Type B pancreatic cell (in vitro differentiated cells): ENCODE measurements around the gene NIPSNAP3A. TPM values are rescaled to one million over a fixed set of nuclear protein-coding genes. Genes with fewer than 3 reads are reported as not detected.
A peak's percentile ranks its signal among the peaks of the same experiment; 100 is the strongest.

Experiments used
- DNase-seq: peaks from one replicate; pipeline ENCODE4 v3.0.0; 2021; ENCODE audit warnings: mixed read lengths; ENCODE audit not compliant: unreplicated experiment; ENCODE audit errors: extremely low spot score
- H3K27ac Mint-ChIP-seq: 2 replicates; pipeline ENCODE4 v1.8.0; 2021; ENCODE audit warnings: mild to moderate bottlenecking, mixed read lengths
- H3K27me3 Mint-ChIP-seq: 2 replicates; pipeline ENCODE4 v1.8.0; 2021; ENCODE audit warnings: mixed read lengths
- H3K36me3 Mint-ChIP-seq: 2 replicates; pipeline ENCODE4 v1.8.0; 2021; ENCODE audit warnings: mixed read lengths
- H3K4me1 Mint-ChIP-seq: one replicate; pipeline ENCODE4 v1.8.0; 2021; ENCODE audit warnings: mixed read lengths; ENCODE audit not compliant: unreplicated experiment
- H3K4me3 Mint-ChIP-seq: 2 replicates; pipeline ENCODE4 v1.8.0; 2021; ENCODE audit warnings: mild to moderate bottlenecking, mixed read lengths
- H3K9me3 Mint-ChIP-seq: 2 replicates; pipeline ENCODE4 v1.8.0; 2021; ENCODE audit warnings: mixed read lengths
- total RNA-seq: library from RNA; stranded (reverse); gene quantifications from 2 replicates; pipeline ENCODE4 v1.2.1, GENCODE V29; 2021; ENCODE audit warnings: low replicate concordance
- TF ChIP-seq, protein P1 (sequence below): fragments of 200-600 bp; sonication (generic); conservative IDR thresholded peaks from 2 replicates; pipeline ENCODE4 v1.5.0; 2021; ENCODE audit warnings: antibody characterized with exemption, mild to moderate bottlenecking

Gene NIPSNAP3A
- total RNA-seq, 1 donor from 2014 or later = 17.1 TPM

DNA sequence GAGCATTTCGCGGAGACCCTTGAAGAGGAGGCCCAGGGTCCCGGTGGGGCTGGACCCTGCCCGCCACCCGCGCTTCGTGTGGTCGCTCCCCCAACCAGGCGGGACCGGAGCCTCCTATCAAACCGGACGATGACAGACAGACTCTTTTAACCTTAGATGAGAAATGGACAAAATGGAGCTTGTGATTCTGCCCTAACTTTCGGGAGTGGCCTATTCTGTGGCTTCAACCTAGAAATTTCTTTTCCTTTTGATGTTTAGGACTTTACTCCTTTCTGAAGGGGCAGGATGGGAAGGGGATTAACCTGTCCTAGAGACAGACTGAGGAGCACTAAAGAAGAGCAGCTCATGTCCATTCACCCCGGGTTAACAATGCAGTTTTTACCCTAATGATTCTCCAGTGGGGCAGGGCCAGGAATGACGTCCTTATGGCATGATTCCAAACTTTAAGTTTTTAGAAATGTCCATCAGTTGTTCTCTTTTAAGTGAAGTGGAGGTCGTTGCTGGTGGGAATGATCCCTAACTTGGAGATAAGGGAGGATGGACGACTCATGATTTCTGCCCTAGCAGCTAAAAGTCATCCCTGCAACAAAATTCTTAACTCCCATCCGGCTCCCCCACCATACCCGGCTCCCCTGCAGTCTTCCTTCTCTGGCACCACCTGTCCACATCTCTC is 1.0 kb downstream of the NIPSNAP3A start:
- TF ChIP-seq, protein P1, sequence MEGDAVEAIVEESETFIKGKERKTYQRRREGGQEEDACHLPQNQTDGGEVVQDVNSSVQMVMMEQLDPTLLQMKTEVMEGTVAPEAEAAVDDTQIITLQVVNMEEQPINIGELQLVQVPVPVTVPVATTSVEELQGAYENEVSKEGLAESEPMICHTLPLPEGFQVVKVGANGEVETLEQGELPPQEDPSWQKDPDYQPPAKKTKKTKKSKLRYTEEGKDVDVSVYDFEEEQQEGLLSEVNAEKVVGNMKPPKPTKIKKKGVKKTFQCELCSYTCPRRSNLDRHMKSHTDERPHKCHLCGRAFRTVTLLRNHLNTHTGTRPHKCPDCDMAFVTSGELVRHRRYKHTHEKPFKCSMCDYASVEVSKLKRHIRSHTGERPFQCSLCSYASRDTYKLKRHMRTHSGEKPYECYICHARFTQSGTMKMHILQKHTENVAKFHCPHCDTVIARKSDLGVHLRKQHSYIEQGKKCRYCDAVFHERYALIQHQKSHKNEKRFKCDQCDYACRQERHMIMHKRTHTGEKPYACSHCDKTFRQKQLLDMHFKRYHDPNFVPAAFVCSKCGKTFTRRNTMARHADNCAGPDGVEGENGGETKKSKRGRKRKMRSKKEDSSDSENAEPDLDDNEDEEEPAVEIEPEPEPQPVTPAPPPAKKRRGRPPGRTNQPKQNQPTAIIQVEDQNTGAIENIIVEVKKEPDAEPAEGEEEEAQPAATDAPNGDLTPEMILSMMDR = no peak
- H3K27me3 Mint-ChIP-seq = peaks cover 3% of the 10 kb centered on the region
- H3K27ac Mint-ChIP-seq = peak overlapping the region; percentile 96

DNA sequence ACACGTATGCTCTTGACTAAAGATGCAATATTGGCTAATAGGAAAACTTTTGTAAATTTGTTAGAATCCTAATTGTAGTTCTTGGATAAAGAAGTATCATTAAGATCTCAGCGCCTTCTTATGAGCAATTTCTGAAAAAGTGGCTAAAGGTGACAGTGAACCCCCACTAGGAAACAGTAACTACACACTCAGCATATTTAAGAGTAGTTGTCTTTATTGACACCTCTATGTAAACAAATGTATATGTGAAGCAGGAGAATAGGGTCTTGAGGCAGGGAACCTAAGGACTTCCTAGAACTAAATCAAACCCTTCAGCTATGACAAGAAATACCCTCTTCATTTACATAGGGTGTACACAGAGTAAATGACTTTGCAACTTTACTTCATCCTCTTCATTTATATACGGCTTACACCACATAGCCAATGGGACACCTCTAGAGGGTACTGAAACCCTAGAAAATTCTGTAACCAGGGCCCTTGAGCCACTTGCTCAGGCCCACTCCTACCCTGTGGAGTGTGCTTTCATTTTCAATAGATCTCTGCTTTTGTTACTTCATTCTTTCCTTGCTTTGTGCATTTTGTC is 2.8 kb downstream of the NIPSNAP3A start:
- Mint-ChIP-seq H3K4me3 (no peak overlapping the region), H3K4me1 (peaks cover 8% of the 10 kb centered on the region), H3K27ac (no peak overlapping the region), H3K9me3 (no peaks in the 10 kb centered on the region), H3K36me3 (peaks cover 7% of the 10 kb centered on the region), H3K27me3 (peaks cover 3% of the 10 kb centered on the region)
- no peak for DNase-seq
- TF ChIP-seq, protein P1 = no peak

More for the DNA sequence above, 1.0 kb downstream of the NIPSNAP3A start:
- no peak for DNase-seq
- peaks cover 7% of the 10 kb centered on the region for H3K36me3 Mint-ChIP-seq
- H3K9me3 Mint-ChIP-seq = no peaks in the 10 kb centered on the region
- peaks cover 8% of the 10 kb centered on the region for H3K4me1 Mint-ChIP-seq
- peak overlapping the region; percentile 97 for H3K4me3 Mint-ChIP-seq

DNA sequence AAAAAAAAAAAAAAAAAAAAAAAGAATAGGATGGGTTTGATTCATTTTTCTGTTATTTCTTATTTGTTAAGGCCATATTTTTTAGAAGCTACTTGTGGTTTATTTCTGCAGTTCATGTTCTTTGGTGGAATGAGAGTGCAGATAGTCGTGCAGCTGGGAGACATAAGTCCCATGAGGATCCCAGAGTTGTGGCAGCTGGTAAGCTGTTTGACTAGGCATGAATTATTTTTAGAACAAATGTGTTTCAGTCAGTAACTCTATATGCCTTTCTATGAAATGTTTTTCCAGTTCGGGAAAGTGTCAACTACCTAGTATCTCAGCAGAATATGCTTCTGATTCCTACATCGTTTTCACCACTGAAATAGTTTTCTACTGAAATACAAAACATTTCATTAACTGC is 11.5 kb downstream of the NIPSNAP3A start:
- Mint-ChIP-seq H3K27ac (no peak overlapping the region), H3K36me3 (no peaks in the 10 kb centered on the region), H3K4me1 (no peaks in the 10 kb centered on the region), H3K4me3 (no peak overlapping the region), H3K27me3 (no peaks in the 10 kb centered on the region), H3K9me3 (no peaks in the 10 kb centered on the region)
- TF ChIP-seq, protein P1 = no peak
- DNase-seq = no peak

DNA sequence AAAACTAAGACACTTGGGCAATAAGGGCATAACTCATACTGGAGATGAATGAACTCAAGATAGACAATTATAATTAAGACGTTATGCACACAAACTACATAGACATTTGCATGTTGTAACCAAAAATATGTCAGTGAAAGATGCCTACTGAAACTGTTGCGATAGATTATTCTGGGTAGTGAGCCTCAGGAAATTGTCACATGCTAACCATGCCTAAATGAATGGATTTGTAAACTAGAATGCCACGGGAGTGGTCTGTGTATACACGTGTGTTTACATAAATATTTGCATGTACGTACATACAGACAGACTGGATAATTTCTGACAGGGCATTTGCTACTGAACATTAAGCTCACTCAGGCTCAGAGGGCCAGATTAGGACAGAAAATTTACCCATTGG is 17.7 kb downstream of the NIPSNAP3A start:
- no peak for DNase-seq
- peaks cover 3% of the 10 kb centered on the region for H3K4me1 Mint-ChIP-seq
- no peak overlapping the region for H3K27ac Mint-ChIP-seq
- TF ChIP-seq, protein P1 = no peak
- peak overlapping the region; percentile 97 for H3K4me3 Mint-ChIP-seq
- H3K9me3 Mint-ChIP-seq = no peaks in the 10 kb centered on the region
- H3K36me3 Mint-ChIP-seq = no peaks in the 10 kb centered on the region
- no peaks in the 10 kb centered on the region for H3K27me3 Mint-ChIP-seq

DNA sequence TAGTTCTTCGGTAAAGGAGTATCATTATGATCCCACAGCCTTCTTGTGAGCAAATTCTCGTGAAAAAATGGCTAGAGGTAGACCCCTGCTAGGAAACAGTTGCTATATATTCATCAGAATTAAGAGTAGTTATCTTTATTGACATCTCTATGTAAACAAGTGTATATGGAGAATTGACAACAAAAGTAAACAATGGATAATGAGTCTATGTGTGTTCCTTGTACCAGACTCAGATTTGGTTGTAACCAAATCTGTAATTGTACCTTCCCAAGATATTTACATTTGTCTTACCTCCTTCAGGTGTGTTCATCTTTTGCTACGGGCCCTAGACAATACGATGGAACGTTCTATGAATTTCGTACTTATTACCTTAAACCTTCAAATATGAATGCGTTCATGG is 18.5 kb downstream of the NIPSNAP3A start:
- Mint-ChIP-seq H3K27ac (no peak overlapping the region), H3K4me3 (peak overlapping the region; percentile 97), H3K27me3 (no peaks in the 10 kb centered on the region), H3K36me3 (no peaks in the 10 kb centered on the region), H3K4me1 (peaks cover 3% of the 10 kb centered on the region), H3K9me3 (no peaks in the 10 kb centered on the region)
- DNase-seq = no peak
- TF ChIP-seq, protein P1 = no peak
